Ishikawa (cell line): ENCODE data around the gene G3BP2.

ENCODE experiments used
- CEBPB ChIP-seq: IDR thresholded peaks from 2 replicates; pipeline ENCODE4 v1.6.1; 2012
- CREB1 ChIP-seq: IDR thresholded peaks from 2 replicates; pipeline ENCODE4 v1.6.1; 2012; ENCODE audit warnings: low read depth
- EGR1 ChIP-seq: IDR thresholded peaks from 2 replicates; pipeline ENCODE4 v1.6.1; 2012
- EP300 ChIP-seq: IDR thresholded peaks from 2 replicates; pipeline ENCODE4 v1.6.1; 2012; ENCODE audit warnings: borderline replicate concordance
- FOXM1 ChIP-seq: IDR thresholded peaks from 2 replicates; pipeline ENCODE4 v1.6.1; 2012; ENCODE audit warnings: low read depth, borderline replicate concordance
- NFIC ChIP-seq: IDR thresholded peaks from 2 replicates; pipeline ENCODE4 v1.6.1; 2012
- RAD21 ChIP-seq: IDR thresholded peaks from 2 replicates; pipeline ENCODE4 v1.6.1; 2012; ENCODE audit warnings: low read depth
- TAF1 ChIP-seq: IDR thresholded peaks from 2 replicates; pipeline ENCODE4 v1.6.1; 2012; ENCODE audit warnings: low read depth, mild to moderate bottlenecking
- TCF12 ChIP-seq: IDR thresholded peaks from 2 replicates; pipeline ENCODE4 v1.6.1; 2012; ENCODE audit warnings: low read depth
- TEAD4 ChIP-seq: IDR thresholded peaks from 2 replicates; pipeline ENCODE4 v1.6.1; 2012
- YY1 ChIP-seq: IDR thresholded peaks from 2 replicates; pipeline ENCODE4 v1.6.1; 2012; ENCODE audit warnings: low read depth
- ZBTB7A ChIP-seq: IDR thresholded peaks from 2 replicates; pipeline ENCODE4 v1.6.1; 2012; ENCODE audit warnings: low read depth
- TF ChIP-seq, protein P1 (sequence below): IDR thresholded peaks from 2 replicates; pipeline ENCODE4 v1.6.1; 2012
- TF ChIP-seq, protein P2 (sequence below): IDR thresholded peaks from 2 replicates; pipeline ENCODE4 v1.6.1; 2012
- TF ChIP-seq, protein P3 (sequence below): IDR thresholded peaks from 2 replicates; pipeline ENCODE4 v1.6.1; 2012; ENCODE audit warnings: low read depth, mild to moderate bottlenecking

The G3BP2 gene

DNA sequence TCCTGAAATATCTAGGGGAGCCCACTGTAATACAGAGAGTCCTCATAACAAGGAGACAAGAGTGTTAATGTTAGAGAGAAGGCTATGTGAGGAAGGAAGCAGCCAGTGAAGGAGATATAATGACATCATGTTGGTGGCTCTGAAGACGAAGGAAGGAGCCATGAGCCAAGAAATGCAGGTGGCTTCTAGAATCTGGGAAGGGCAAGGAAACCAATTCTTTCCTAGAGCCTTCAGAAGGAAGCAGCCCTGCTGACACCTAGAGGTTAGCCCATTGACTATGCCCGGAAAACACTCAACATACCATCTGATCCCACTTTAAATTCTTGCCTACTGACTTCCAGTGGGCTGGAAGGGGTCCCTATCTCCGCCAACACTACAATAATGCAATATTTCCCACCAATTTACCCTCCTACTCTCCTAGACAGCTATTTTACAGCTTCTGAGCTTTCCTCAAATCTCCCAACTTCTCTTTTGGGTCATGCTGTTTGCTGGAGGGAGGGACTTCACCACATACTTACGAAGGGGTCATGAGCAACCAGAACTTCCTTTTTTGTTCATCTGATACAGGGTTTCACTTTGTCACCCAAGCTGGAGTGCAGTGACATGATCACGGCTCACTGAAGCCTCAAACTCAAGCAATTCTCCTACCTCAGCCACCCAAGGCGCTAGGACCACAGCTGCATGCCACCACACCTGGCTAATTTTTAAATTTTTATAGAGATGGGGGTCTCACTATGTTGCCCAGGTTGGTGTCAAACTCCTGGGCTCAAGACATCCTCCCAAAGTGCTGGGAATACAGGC lies 25.2 kb upstream of the G3BP2 start:
- TF ChIP-seq TAF1 (no peak), YY1 (no peak), TCF12 (no peak), EP300 (no peak), ZBTB7A (no peak), CEBPB (no peak), RAD21 (no peak), FOXM1 (no peak)
- TF ChIP-seq, protein P1, sequence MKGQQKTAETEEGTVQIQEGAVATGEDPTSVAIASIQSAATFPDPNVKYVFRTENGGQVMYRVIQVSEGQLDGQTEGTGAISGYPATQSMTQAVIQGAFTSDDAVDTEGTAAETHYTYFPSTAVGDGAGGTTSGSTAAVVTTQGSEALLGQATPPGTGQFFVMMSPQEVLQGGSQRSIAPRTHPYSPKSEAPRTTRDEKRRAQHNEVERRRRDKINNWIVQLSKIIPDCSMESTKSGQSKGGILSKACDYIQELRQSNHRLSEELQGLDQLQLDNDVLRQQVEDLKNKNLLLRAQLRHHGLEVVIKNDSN: no peak
- TF ChIP-seq, protein P2, sequence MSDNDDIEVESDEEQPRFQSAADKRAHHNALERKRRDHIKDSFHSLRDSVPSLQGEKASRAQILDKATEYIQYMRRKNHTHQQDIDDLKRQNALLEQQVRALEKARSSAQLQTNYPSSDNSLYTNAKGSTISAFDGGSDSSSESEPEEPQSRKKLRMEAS: no peak

DNA sequence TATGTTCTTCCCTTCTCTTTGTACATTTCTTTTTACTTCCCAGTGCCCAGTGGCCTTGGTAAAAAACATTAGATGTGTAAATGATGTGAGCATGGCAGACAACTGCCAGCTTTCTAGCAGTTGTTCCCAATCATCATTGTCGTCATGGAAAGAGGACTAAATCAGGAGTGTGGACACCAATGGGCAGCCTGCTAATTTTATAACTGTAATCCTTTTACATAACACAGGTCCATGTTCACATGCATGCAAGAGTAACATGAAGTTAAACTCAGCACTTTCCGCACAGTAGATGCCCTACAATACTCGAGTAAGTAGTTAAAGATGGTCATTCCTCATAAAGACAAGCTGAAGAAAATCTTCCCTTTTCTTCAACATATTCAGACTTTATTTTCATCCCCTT lies 23.4 kb upstream of the G3BP2 start:
- TF ChIP-seq ZBTB7A (no peak), NFIC (no peak), TCF12 (no peak), CREB1 (no peak), YY1 (no peak), TEAD4 (no peak), TAF1 (no peak), EGR1 (no peak), RAD21 (no peak), FOXM1 (no peak), EP300 (no peak)
- TF ChIP-seq, protein P1: no peak
- TF ChIP-seq, protein P3, sequence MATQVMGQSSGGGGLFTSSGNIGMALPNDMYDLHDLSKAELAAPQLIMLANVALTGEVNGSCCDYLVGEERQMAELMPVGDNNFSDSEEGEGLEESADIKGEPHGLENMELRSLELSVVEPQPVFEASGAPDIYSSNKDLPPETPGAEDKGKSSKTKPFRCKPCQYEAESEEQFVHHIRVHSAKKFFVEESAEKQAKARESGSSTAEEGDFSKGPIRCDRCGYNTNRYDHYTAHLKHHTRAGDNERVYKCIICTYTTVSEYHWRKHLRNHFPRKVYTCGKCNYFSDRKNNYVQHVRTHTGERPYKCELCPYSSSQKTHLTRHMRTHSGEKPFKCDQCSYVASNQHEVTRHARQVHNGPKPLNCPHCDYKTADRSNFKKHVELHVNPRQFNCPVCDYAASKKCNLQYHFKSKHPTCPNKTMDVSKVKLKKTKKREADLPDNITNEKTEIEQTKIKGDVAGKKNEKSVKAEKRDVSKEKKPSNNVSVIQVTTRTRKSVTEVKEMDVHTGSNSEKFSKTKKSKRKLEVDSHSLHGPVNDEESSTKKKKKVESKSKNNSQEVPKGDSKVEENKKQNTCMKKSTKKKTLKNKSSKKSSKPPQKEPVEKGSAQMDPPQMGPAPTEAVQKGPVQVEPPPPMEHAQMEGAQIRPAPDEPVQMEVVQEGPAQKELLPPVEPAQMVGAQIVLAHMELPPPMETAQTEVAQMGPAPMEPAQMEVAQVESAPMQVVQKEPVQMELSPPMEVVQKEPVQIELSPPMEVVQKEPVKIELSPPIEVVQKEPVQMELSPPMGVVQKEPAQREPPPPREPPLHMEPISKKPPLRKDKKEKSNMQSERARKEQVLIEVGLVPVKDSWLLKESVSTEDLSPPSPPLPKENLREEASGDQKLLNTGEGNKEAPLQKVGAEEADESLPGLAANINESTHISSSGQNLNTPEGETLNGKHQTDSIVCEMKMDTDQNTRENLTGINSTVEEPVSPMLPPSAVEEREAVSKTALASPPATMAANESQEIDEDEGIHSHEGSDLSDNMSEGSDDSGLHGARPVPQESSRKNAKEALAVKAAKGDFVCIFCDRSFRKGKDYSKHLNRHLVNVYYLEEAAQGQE: no peak

DNA sequence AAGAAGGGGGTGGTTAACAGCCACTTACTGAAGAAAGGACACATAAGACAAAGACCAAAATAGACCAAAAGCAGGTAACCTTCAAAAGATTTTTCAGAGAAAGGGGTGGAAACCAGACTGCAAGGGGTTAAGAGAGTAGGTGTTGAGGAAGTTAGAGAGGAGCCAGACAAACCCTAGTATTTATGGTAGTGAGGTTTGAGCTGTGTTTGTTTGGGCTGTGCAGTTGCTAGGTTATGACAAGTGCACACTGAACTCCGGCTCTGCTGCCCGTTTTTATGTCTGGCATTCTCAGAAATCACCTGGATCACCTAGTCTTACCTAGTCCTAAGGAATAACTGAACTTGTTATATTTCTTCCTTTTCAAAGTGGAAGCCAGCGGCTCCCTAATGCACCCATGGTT lies 22.9 kb upstream of the G3BP2 start:
- TF ChIP-seq, protein P2: no peak

DNA sequence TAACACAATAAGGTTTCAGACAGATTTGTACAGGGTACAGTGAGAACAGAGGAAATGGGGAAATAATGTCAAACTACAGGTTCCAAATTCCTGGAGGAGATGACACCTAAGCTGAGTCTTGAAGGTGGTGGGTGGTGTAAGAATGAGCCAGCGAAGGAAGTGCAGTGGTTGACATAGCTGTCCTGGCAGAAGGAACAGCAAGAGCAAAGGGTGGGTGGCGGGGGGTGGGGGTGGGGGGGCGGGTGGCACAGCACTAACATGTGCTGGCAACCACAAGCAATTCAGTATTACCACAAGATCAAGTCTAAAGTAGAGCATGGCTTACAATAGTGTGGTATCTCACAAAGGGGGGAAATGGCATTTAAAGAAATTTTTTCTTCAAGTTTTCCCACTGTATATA lies 13.1 kb upstream of the G3BP2 start:
- TF ChIP-seq TAF1 (no peak), NFIC (no peak), YY1 (no peak), EGR1 (no peak), CEBPB (no peak), CREB1 (no peak), RAD21 (no peak), EP300 (no peak), ZBTB7A (no peak), TEAD4 (no peak), TCF12 (no peak), FOXM1 (no peak)
- TF ChIP-seq, protein P3: no peak
- TF ChIP-seq, protein P1: no peak
- TF ChIP-seq, protein P2: no peak

DNA sequence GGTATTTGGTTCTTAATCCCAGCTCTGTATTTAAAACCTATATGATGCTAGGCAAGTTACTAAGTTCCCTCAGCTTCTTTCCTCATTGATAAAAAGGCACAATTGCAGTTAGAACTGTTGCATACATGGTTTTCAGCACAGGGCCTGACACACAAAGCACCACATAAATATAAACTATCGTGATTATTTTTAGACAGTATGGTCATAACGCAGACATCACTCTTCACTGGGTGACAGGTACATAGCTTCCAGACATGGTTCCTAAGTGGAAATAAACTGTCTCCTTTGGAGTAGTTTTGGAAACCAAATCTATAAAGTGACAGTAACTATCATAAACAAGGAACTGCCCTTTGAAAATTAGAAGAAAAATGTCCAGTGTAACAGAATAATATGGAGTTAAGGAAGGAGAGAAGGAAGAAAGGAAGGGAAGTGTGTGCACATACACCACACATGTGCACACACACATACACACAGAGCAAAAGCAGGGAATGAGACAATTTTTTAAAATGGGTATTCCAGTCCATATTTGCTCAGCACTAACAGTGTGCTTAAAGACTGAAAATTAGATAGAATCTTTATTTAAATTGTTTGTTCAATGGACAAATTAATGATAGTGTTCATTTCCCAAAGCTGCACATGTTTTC lies 12.5 kb upstream of the G3BP2 start:
- TF ChIP-seq, protein P3: no peak
- no peak for TF ChIP-seq TEAD4
- TF ChIP-seq, protein P2: no peak
- TF ChIP-seq ZBTB7A: no peak
- TF ChIP-seq NFIC: no peak
- no peak for TF ChIP-seq EGR1
- no peak for TF ChIP-seq TCF12
- no peak for TF ChIP-seq FOXM1
- TF ChIP-seq, protein P1: no peak
- no peak for TF ChIP-seq YY1
- TF ChIP-seq TAF1: no peak
- TF ChIP-seq RAD21: no peak
- no peak for TF ChIP-seq CEBPB
- TF ChIP-seq CREB1: no peak
- TF ChIP-seq EP300: no peak
